Measurements from ENCODE around the gene DNAJC7.

DNA sequence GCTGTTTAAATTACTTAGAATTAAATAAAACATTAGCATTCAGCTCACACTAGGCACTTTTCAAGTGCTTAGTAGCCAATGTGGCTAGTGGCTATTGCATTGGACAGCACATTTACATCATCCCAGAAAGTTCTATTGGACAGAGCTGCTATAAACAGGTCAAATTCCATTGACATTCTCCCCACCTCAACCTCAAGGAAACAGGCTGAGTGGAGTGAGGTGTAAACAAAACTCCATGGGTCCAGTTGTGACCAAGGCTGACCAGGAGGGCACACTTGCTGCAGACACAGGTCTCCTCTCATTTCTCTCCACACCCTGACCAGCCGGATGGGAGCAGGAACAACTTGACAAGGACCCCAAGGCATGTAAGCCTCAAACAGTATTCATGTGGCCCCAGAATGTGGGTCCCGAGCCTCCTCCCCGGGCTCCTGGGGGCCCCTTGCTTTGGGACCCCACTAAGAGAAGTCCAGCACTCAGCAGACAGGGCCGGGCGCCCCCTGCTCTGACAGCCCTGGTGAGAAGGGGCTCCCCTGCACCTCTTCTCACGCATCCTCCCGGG lies 32.7 kb upstream of the DNAJC7 start:
- no peak for TF ChIP-seq CTCF (IDR thresholded peaks at IDR 0.05)
- no peak for TF ChIP-seq POLR2AphosphoS5 (IDR thresholded peaks at IDR 0.05)
- TF ChIP-seq EP300 (IDR thresholded peaks at IDR 0.05): no peak
- TF ChIP-seq POLR2A (IDR thresholded peaks at IDR 0.05): no peak

Measured in upper lobe of left lung (tissue), 4 donors.